MG63 (cell line): Measurements from ENCODE around the gene RORC. TPM values are rescaled to one million over a fixed set of nuclear protein-coding genes. Genes with fewer than 3 reads are reported as not detected.
"Not testable (repeated sequence)": the region's sequence is repeated elsewhere in the genome, so short reads cannot be mapped to it uniquely, and the experiment has no call there.

Source experiments
- DNase-seq: peaks from one replicate; pipeline ENCODE4 v3.0.0-alpha.2; 2020
- H3K27me3 ChIP-seq: fragments of 250-450 bp; sonication (Bioruptor Pico); 2 replicates; pipeline ENCODE4 v1.5.1; 2020; ENCODE audit warnings: mild to moderate bottlenecking, moderate library complexity
- H3K36me3 ChIP-seq: fragments of 250-450 bp; sonication (Bioruptor Pico); 2 replicates; pipeline ENCODE4 v1.5.1; 2020; ENCODE audit warnings: mild to moderate bottlenecking, moderate library complexity
- H3K4me3 ChIP-seq: fragments of 250-450 bp; sonication (Bioruptor Pico); 2 replicates; pipeline ENCODE4 v1.5.1; 2020; ENCODE audit warnings: mild to moderate bottlenecking, moderate library complexity
- H3K9me3 ChIP-seq: fragments of 250-450 bp; sonication (Bioruptor Pico); 2 replicates; pipeline ENCODE4 v1.5.1; 2020; ENCODE audit warnings: mild to moderate bottlenecking, moderate library complexity
- total RNA-seq: library from RNA; depleted of rRNA; stranded (reverse); fragments of >200 nt; shearing (Covaris generic); gene quantifications from 2 replicates; pipeline ENCODE4 v1.2.3, GENCODE V29; 2014; ENCODE audit warnings: low replicate concordance; rRNA removed

Gene RORC
- 0.63 TPM in 1 of 2 replicates, not detected in the other for total RNA-seq

- H3K9me3 ChIP-seq = no peaks in the 10 kb centered on the region
- no peak for DNase-seq
- no peaks in the 10 kb centered on the region for H3K36me3 ChIP-seq
- H3K27me3 ChIP-seq = no peaks in the 10 kb centered on the region
- H3K4me3 ChIP-seq = no peak within 1 kb of the TSS
Observed at GRCh38 chr1:151831605-151832004, at the start of gene RORC. Gene RORC, minus strand, starts transcription at chr1:151831802. Its CDS starts 38 bp downstream, at chr1:151831764.

GRCh38 chr1:151875419-151876097, 44.0 kb upstream of the RORC start:
- no peak for DNase-seq
- H3K36me3 ChIP-seq = peaks cover 19% of the 10 kb centered on the region
- no peaks in the 10 kb centered on the region for H3K27me3 ChIP-seq
- no peak overlapping the region for H3K4me3 ChIP-seq
- no peaks in the 10 kb centered on the region for H3K9me3 ChIP-seq

GRCh38 chr1:151872776-151873175, 41.2 kb upstream of the RORC start:
- not testable (repeated sequence) for H3K4me3 ChIP-seq, H3K27me3 ChIP-seq, DNase-seq, H3K9me3 ChIP-seq
- peaks cover 15% of the 10 kb centered on the region for H3K36me3 ChIP-seq

GRCh38 chr1:151871284-151872030, 39.9 kb upstream of the RORC start:
- Histone ChIP-seq H3K9me3 (no peaks in the 10 kb centered on the region), H3K4me3 (no peak overlapping the region), H3K27me3 (no peaks in the 10 kb centered on the region), H3K36me3 (peaks cover 15% of the 10 kb centered on the region)
- no peak for DNase-seq

GRCh38 chr1:151868486-151868885, 36.9 kb upstream of the RORC start:
- Histone ChIP-seq H3K27me3 (no peaks in the 10 kb centered on the region), H3K36me3 (peaks cover 2% of the 10 kb centered on the region; the same call in 1 of the 2 replicates), H3K9me3 (no peaks in the 10 kb centered on the region), H3K4me3 (no peak overlapping the region)
- DNase-seq = no peak

GRCh38 chr1:151867765-151868411, 36.3 kb upstream of the RORC start:
- Histone ChIP-seq H3K36me3 (no peaks in the 10 kb centered on the region), H3K9me3 (no peaks in the 10 kb centered on the region), H3K27me3 (no peaks in the 10 kb centered on the region), H3K4me3 (no peak overlapping the region)
- DNase-seq = peak; percentile 40

GRCh38 chr1:151867321-151867720, 35.7 kb upstream of the RORC start:
- Histone ChIP-seq H3K36me3 (no peaks in the 10 kb centered on the region), H3K9me3 (no peaks in the 10 kb centered on the region), H3K27me3 (no peaks in the 10 kb centered on the region), H3K4me3 (no peak overlapping the region)
- DNase-seq = no peak

GRCh38 chr1:151864411-151864810, 32.8 kb upstream of the RORC start:
- Histone ChIP-seq H3K4me3 (no peak overlapping the region), H3K27me3 (no peaks in the 10 kb centered on the region), H3K9me3 (no peaks in the 10 kb centered on the region), H3K36me3 (no peaks in the 10 kb centered on the region)
- DNase-seq = no peak

- no peak overlapping the region for H3K4me3 ChIP-seq
- no peaks in the 10 kb centered on the region for H3K36me3 ChIP-seq
- H3K27me3 ChIP-seq = no peaks in the 10 kb centered on the region
- DNase-seq = peak; percentile 16
- no peaks in the 10 kb centered on the region for H3K9me3 ChIP-seq
Observed at GRCh38 chr1:151862604-151863003, 31.0 kb upstream of the RORC start.

GRCh38 chr1:151860504-151861187, 29.0 kb upstream of the RORC start:
- no peak for DNase-seq
- no peaks in the 10 kb centered on the region for H3K27me3 ChIP-seq
- no peaks in the 10 kb centered on the region for H3K36me3 ChIP-seq
- no peak overlapping the region for H3K4me3 ChIP-seq
- H3K9me3 ChIP-seq = no peaks in the 10 kb centered on the region

- H3K4me3 ChIP-seq = no peak overlapping the region
- H3K27me3 ChIP-seq = no peaks in the 10 kb centered on the region
- no peaks in the 10 kb centered on the region for H3K36me3 ChIP-seq
- no peak for DNase-seq
- no peaks in the 10 kb centered on the region for H3K9me3 ChIP-seq
Observed at GRCh38 chr1:151859891-151860293, 28.3 kb upstream of the RORC start.

- Histone ChIP-seq H3K9me3 (no peaks in the 10 kb centered on the region), H3K36me3 (no peaks in the 10 kb centered on the region), H3K27me3 (no peaks in the 10 kb centered on the region), H3K4me3 (no peak overlapping the region)
- no peak for DNase-seq
Observed at GRCh38 chr1:151858886-151859665, 27.5 kb upstream of the RORC start.

- no peaks in the 10 kb centered on the region for H3K36me3 ChIP-seq
- H3K27me3 ChIP-seq = no peaks in the 10 kb centered on the region
- no peaks in the 10 kb centered on the region for H3K9me3 ChIP-seq
- DNase-seq = peak; percentile 62
- no peak overlapping the region for H3K4me3 ChIP-seq
Observed at GRCh38 chr1:151858030-151858746, 26.6 kb upstream of the RORC start.

- no peaks in the 10 kb centered on the region for H3K27me3 ChIP-seq
- H3K36me3 ChIP-seq = no peaks in the 10 kb centered on the region
- H3K9me3 ChIP-seq = no peaks in the 10 kb centered on the region
- H3K4me3 ChIP-seq = no peak overlapping the region
- no peak for DNase-seq
Observed at GRCh38 chr1:151855933-151856332, 24.3 kb upstream of the RORC start.

GRCh38 chr1:151855516-151855915, 23.9 kb upstream of the RORC start:
- H3K27me3 ChIP-seq, H3K36me3 ChIP-seq, H3K4me3 ChIP-seq, H3K9me3 ChIP-seq: not testable (repeated sequence)
- DNase-seq = peak; percentile 81

GRCh38 chr1:151854658-151855057, 23.1 kb upstream of the RORC start:
- H3K4me3 ChIP-seq = no peak overlapping the region
- H3K27me3 ChIP-seq = no peaks in the 10 kb centered on the region
- DNase-seq = peak; percentile 23
- H3K36me3 ChIP-seq = no peaks in the 10 kb centered on the region
- no peaks in the 10 kb centered on the region for H3K9me3 ChIP-seq
